GM12878 (cell line): ENCODE data around the gene RAP1B. TPM values are rescaled to one million over a fixed set of nuclear protein-coding genes. Genes with fewer than 3 reads are reported as not detected.

Experiments used
- ATAC-seq: fragments of 200-7000 bp; cut with Tn5 transposase; 3 replicates; pipeline ENCODE4 v1.9.1; 2020; ENCODE audit warnings: mild to moderate bottlenecking, moderate library complexity
- BruUV-seq: library from RNA; stranded (reverse); fragments of 400-500 nt; replicated peaks from 2 replicates; lab custom pipeline; 2021; lab: Mats Ljungman, UMichigan
- CTCF ChIA-PET: fragments of 300-600 bp; sonication (Branson Sonifier 250); formaldehyde crosslinking; extraction: SDS; loops from one replicate; lab custom pipeline; 2021; ENCODE audit warnings: inconsistent platforms; lab: Yijun Ruan, JAX
- POLR2A ChIA-PET: fragments of 350-600 bp; formaldehyde crosslinking; extraction: SDS; loops from one replicate; lab custom pipeline; 2021; ENCODE audit warnings: inconsistent platforms; lab: Charles Lee
- RAD21 ChIA-PET: fragments of 300-600 bp; sonication (Branson Sonifier 250); formaldehyde crosslinking; loops from one replicate; lab custom pipeline; 2023; ENCODE audit warnings: antibody characterized with exemption; ENCODE audit not compliant: unreplicated experiment; lab: Charles Lee
- SMC1A ChIA-PET: fragments of 300-600 bp; sonication (Branson Sonifier 250); formaldehyde crosslinking; loops from one replicate; lab custom pipeline; 2023; ENCODE audit not compliant: unreplicated experiment, uncharacterized antibody; lab: Charles Lee
- DNase-seq: peaks from one replicate; pipeline ENCODE4 v3.0.0-alpha.2; 2011; ENCODE audit warnings: low read depth, low spot score
- FAIRE-seq: peaks from 3 replicates; lab custom pipeline; 2011; peaks lifted over from hg19 to GRCh38; lab: Jason Lieb, UNC
- H2AFZ ChIP-seq: 2 replicates; pipeline ENCODE4 v1.6.0; 2011; ENCODE audit warnings: low read depth, low read length, control low read depth; ENCODE audit not compliant: control insufficient read depth
- H3K27ac ChIP-seq: 2 replicates; pipeline ENCODE4 v1.5.1; 2011; ENCODE audit warnings: control low read depth; ENCODE audit not compliant: control insufficient read depth, insufficient read depth
- H3K27me3 ChIP-seq, 2 experiments: replicated peaks in 1 of 2; 2 replicates each; pipeline versions ENCODE4 v1.6.0 to v1.6.1; 2011; ENCODE audit warnings: low read length in 1 of 2; ENCODE audit not compliant: control insufficient read depth in 2 of 2, insufficient read depth in 2 of 2
- H3K36me3 ChIP-seq, 2 experiments: 2 replicates each; pipeline ENCODE4 v1.5.1; 2011; ENCODE audit warnings: low read length in 1 of 2; ENCODE audit not compliant: control insufficient read depth in 2 of 2, insufficient read depth in 2 of 2
- H3K4me1 ChIP-seq: 2 replicates; pipeline ENCODE4 v1.6.1; 2011; ENCODE audit warnings: mild to moderate bottlenecking, low read length, moderate library complexity, mixed read lengths; ENCODE audit not compliant: control insufficient read depth, insufficient read depth
- H3K4me2 ChIP-seq: 2 replicates; pipeline ENCODE4 v1.6.0; 2011; ENCODE audit warnings: control low read depth; ENCODE audit not compliant: control insufficient read depth, insufficient read depth
- H3K4me3 ChIP-seq: fragments of 200-600 bp; sonication (generic); 2 replicates; pipeline ENCODE4 v1.5.1; 2016
- H3K79me2 ChIP-seq: 2 replicates; pipeline ENCODE4 v1.6.0; 2011; ENCODE audit warnings: low read length; ENCODE audit not compliant: control insufficient read depth, insufficient read depth
- H3K9ac ChIP-seq: 2 replicates; pipeline ENCODE4 v1.8.0; 2011; ENCODE audit warnings: low read length, control low read depth, mixed read lengths; ENCODE audit not compliant: control insufficient read depth, insufficient read depth
- H3K9me3 ChIP-seq: replicated peaks from 3 replicates; pipeline ENCODE4 v1.5.1; 2011; ENCODE audit warnings: mild to moderate bottlenecking, low read length; ENCODE audit not compliant: control insufficient read depth, insufficient read depth
- H4K20me1 ChIP-seq: 2 replicates; pipeline ENCODE4 v1.6.0; 2011; ENCODE audit not compliant: control insufficient read depth, insufficient read depth
- ATF2 ChIP-seq: IDR thresholded peaks from 2 replicates; pipeline ENCODE4 v1.6.1; 2012; ENCODE audit warnings: low read length, inconsistent platforms
- WGBS: methylation state at CpG from one replicate; pipeline ENCODE4 v1.1.6; 2016; ENCODE audit warnings: low lambda C conversion rate; ENCODE audit not compliant: insufficient replicate concordance, insufficient coverage; ENCODE audit errors: missing lambda C conversion rate; 5-methylcytosine and 5-hydroxymethylcytosine counted together
- in situ Hi-C: fragments of 300-500 bp; cut with MboI; formaldehyde crosslinking; loops from 9 replicates; pipeline ENCODE4 v1.14.3; 2018; ENCODE audit warnings: mixed read lengths
- intact Hi-C: fragments of 100-400 bp; cut with micrococcal nuclease; formaldehyde crosslinking; loops from one replicate; pipeline ENCODE4 v1.14.2; 2022; ENCODE audit not compliant: unreplicated experiment
- polyA plus RNA-seq, 11 experiments: library from polyadenylated mRNA; depleted of rRNA in 4 of 11; unstranded in 6 of 11; stranded (reverse) in 5 of 11; fragments of >200 nt; fragmentation: Nextera tagmentation in 4 of 11; fragmentation: Illumina TruSeq in 1 of 11; extraction: Ambion mirVana in 4 of 11; extraction: Trizol in 1 of 11; gene quantifications; 1 replicate in 1 of 11; 2 replicates in 10 of 11; pipeline versions ENCODE4 v1.2.1 to v1.2.3, GENCODE V29; 2011 to 2016; ENCODE audit warnings: inconsistent platforms in 2 of 11, missing spikeins in 2 of 11, low read depth in 1 of 11
- total RNA-seq, 4 experiments: library from RNA; depleted of rRNA in 3 of 4; stranded (reverse); fragments of >200 nt in 3 of 4; fragmentation: Illumina TruSeq in 1 of 4; extraction: Trizol in 1 of 4; gene quantifications; 2 replicates each; pipeline versions ENCODE4 v1.2.1 to v1.2.3, GENCODE V29; 2013 to 2021

Gene RAP1B
- total and polyA plus RNA-seq, 10 of the 15 experiments (the other 5 are each of a cell fraction or from before 2014, with no cell fraction given), result 88.9 to 219 (median 127) TPM

GRCh38 chr12:68614769-68615168, 4.1 kb downstream of the RAP1B start:
- RAD21 ChIA-PET, result interaction anchor here (1.0 to 5.2 kb wide), 10 partner anchors 9 to 256 kb away, joined by 3 to 42 read pairs (median 6); no protein-coding TSS in a partner anchor
- SMC1A ChIA-PET, result interaction anchor here (0.6 to 5.9 kb wide), 13 partner anchors 9 to 289 kb away, joined by 3 to 53 read pairs (median 12); partner anchors contain the start of gene MDM2
- in situ Hi-C loops (loop anchor here (25.0 kb wide), 1 partner anchor 252 kb away; no protein-coding TSS in a partner anchor), intact Hi-C loops (loop anchor here (2.0 to 5.0 kb wide), 3 partner anchors 16 to 193 kb away; partner anchors contain the start of gene MDM2)
- no peak overlapping the region; the same call in 1 of the 2 replicates for H3K9ac ChIP-seq
- no peaks in the 10 kb centered on the region for H3K36me3 ChIP-seq
- 24% methylated on average over 2 of the region's 2 CpGs for WGBS
- peak overlapping the region; percentile 46; the same call in 1 of the 2 replicates for H3K27ac ChIP-seq
- ATAC-seq (no peak), DNase-seq (no peak), FAIRE-seq (no peak)
- H3K27me3 ChIP-seq, result no peaks in the 10 kb centered on the region
- no peak overlapping the region for H2AFZ ChIP-seq
- peaks cover 4% of the 10 kb centered on the region; the same call in 1 of the 2 replicates for H3K4me1 ChIP-seq
- no peak for TF ChIP-seq ATF2
- peaks cover 5% of the 10 kb centered on the region; the same call in 1 of the 2 replicates for H4K20me1 ChIP-seq
- peaks cover 89% of the 10 kb centered on the region for H3K79me2 ChIP-seq
- H3K4me3 ChIP-seq, result peak overlapping the region; percentile 66
- CTCF ChIA-PET, result interaction anchor here (0.9 to 1.6 kb wide), 5 partner anchors 8 to 392 kb away, joined by 3 to 7 read pairs (median 3); no protein-coding TSS in a partner anchor
- no peaks in the 10 kb centered on the region for H3K9me3 ChIP-seq
- peak overlapping the region; percentile 84 for H3K4me2 ChIP-seq
- BruUV-seq, result no TSS peak
- POLR2A ChIA-PET, result interaction anchor here (0.7 to 2.3 kb wide), 5 partner anchors 15 to 175 kb away, joined by 3 to 5 read pairs (median 3); no protein-coding TSS in a partner anchor
